ENCODE data around the gene CT45A5. TPM values are rescaled to one million over a fixed set of nuclear protein-coding genes. Genes with fewer than 3 reads are reported as not detected.
"Not testable (repeated sequence)": the region's sequence is repeated elsewhere in the genome, so short reads cannot be mapped to it uniquely, and the experiment has no call there.

The CT45A5 gene
- total RNA-seq, 6 experiments from 2014 or later: not detected

GRCh38 chrX:135737366-135738071, 47.8 kb downstream of the CT45A5 start:
- Histone ChIP-seq H3K4me1 (no peaks in the 10 kb centered on the region), H3K4me3 (no peak overlapping the region), H3K9me3 (no peaks in the 10 kb centered on the region), H3K27me3 (no peaks in the 10 kb centered on the region), H3K36me3 (no peaks in the 10 kb centered on the region), H3K27ac (no peak overlapping the region)
- WGBS (ENCODE audit: insufficient coverage, low coverage, low lambda C conversion rate, missing lambda C conversion rate): 42% methylated on average over 2 of the region's 4 CpGs
- TF ChIP-seq CTCF (IDR thresholded peaks at IDR 0.05) (no peak), POLR2A (IDR thresholded peaks at IDR 0.05) (no peak)
- no peak for DNase-seq
- no peak for ATAC-seq
- intact Hi-C loops (cut with DNase I): no loop called here

GRCh38 chrX:135734666-135735065, 50.6 kb downstream of the CT45A5 start:
- ATAC-seq; DNase-seq; H3K27me3 ChIP-seq; intact Hi-C loops (cut with DNase I); H3K9me3 ChIP-seq; H3K4me3 ChIP-seq; H3K4me1 ChIP-seq; H3K36me3 ChIP-seq; H3K27ac ChIP-seq: not testable (repeated sequence)
- WGBS (ENCODE audit: insufficient coverage, low coverage, low lambda C conversion rate, missing lambda C conversion rate): 58% methylated on average over 5 of the region's 5 CpGs

Other genes with a start within 250 kb of the CT45A5 start
- not detected for gene CT45A1, start 71.9 kb downstream of the CT45A5 start, total RNA-seq
- not detected for gene CT45A3, start 17.3 kb downstream of the CT45A5 start, total RNA-seq
- not detected for gene CT45A6, start 17.3 kb upstream of the CT45A5 start, total RNA-seq
- not detected for gene CT45A2, start 34.5 kb upstream of the CT45A5 start, total RNA-seq
- gene CT45A7, start 51.8 kb upstream of the CT45A5 start, total RNA-seq: not detected
- not detected for gene CT45A8, start 69.0 kb upstream of the CT45A5 start, total RNA-seq
- not detected for gene CT45A9, start 86.3 kb upstream of the CT45A5 start, total RNA-seq
- gene CT45A10, start 107.9 kb upstream of the CT45A5 start, total RNA-seq: not detected
- gene SAGE1, start 108.2 kb upstream of the CT45A5 start, total RNA-seq: not detected
- gene MMGT1, start 188.5 kb upstream of the CT45A5 start, total RNA-seq: 1 to 10 TPM; 4.4 to 7.4 (median 6.4) TPM
- 1 to 10 TPM; 3.6 to 7.6 (median 4.9) TPM for gene SLC9A6, start 199.9 kb upstream of the CT45A5 start, total RNA-seq

Measured in right lobe of liver (tissue), 6 donors.